ENCODE data around the gene OR2M7. TPM values are rescaled to one million over a fixed set of nuclear protein-coding genes. Genes with fewer than 3 reads are reported as not detected.

The OR2M7 gene, protein sequence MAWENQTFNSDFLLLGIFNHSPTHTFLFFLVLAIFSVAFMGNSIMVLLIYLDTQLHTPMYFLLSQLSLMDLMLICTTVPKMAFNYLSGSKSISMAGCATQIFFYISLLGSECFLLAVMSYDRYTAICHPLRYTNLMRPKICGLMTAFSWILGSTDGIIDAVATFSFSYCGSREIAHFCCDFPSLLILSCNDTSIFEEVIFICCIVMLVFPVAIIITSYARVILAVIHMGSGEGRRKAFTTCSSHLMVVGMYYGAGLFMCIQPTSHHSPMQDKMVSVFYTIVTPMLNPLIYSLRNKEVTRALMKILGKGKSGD
- total RNA-seq, result not detected in 2 replicates

DNA sequence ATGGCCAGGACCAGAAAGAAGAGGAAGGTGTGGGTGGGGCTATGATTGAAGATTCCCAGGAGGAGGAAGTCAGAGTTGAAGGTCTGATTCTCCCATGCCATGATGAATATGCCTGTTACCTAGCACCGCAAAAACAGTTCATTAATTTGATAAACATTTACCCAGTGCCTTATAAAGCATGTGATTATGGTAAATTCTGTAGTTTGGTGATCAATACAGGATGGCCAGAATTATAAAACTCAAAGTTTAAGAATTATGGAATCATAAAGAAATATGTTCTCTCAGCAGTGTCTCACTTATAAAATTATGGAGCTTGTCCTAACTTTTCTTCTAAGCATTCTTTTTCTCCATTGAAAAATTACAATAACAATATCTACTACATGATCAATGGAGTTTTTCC lies at the start of gene OR2M7:
TSS of gene OR2M7 (minus strand) at position 101 of the 400 bp plus-strand sequence. CDS start at position 101, 0 bp downstream.
- TF ChIP-seq, protein P1, sequence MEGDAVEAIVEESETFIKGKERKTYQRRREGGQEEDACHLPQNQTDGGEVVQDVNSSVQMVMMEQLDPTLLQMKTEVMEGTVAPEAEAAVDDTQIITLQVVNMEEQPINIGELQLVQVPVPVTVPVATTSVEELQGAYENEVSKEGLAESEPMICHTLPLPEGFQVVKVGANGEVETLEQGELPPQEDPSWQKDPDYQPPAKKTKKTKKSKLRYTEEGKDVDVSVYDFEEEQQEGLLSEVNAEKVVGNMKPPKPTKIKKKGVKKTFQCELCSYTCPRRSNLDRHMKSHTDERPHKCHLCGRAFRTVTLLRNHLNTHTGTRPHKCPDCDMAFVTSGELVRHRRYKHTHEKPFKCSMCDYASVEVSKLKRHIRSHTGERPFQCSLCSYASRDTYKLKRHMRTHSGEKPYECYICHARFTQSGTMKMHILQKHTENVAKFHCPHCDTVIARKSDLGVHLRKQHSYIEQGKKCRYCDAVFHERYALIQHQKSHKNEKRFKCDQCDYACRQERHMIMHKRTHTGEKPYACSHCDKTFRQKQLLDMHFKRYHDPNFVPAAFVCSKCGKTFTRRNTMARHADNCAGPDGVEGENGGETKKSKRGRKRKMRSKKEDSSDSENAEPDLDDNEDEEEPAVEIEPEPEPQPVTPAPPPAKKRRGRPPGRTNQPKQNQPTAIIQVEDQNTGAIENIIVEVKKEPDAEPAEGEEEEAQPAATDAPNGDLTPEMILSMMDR (IDR thresholded peaks at IDR 0.05; ENCODE audit: insufficient read depth, low read depth, low read length), result no peak
- no peak for DNase-seq (ENCODE audit: low read depth)
- no peak within 1 kb of the TSS for H3K4me3 ChIP-seq (ENCODE audit: low read depth, low read length)

DNA sequence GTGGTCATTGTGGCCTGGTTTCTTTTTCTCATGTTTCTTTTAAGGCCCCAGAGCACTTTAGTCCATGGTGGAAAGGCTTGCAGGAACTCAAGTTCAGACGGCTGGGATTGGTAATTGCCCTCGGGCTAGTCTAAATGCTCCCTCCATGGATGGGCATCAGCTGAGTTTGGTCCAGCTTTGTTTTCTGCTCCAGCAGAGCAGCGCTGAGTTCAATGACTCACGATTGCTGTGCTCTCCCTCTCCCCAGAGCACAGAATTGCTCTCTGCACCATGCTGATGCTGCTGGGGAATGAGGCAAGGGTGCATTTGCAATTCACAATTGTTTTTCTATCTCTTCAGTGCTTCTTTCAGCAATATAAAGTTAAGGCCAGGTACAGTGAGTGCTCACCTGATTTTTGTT lies 49.4 kb upstream of the OR2M7 start:
- TF ChIP-seq, protein P1 (IDR thresholded peaks at IDR 0.05; ENCODE audit: insufficient read depth, low read depth, low read length), result no peak
- H3K4me3 ChIP-seq (ENCODE audit: low read depth, low read length), result no peak overlapping the region
- DNase-seq (ENCODE audit: low read depth), result no peak

DNA sequence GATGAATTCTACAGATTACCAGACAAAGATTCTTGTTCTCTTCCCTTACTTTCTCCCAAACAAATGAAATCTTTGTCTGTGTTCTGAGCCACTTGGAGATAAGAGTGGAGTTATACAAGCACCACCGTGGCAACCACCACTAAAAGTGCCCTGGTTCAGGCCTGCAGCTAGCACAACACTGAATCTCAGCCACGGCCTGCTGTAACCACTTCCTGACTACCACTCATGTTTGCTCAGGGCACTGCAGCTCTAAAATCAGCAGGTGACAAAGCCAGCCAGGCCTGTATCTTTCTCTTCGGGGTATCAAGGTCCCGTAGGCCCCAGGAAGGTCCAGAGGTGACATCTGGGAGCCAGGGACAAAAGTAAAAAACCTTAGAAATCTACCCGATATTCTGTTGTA lies 48.0 kb upstream of the OR2M7 start:
- TF ChIP-seq, protein P1 (IDR thresholded peaks at IDR 0.05; ENCODE audit: insufficient read depth, low read depth, low read length), result no peak
- H3K4me3 ChIP-seq (ENCODE audit: low read depth, low read length), result no peak overlapping the region
- no peak for DNase-seq (ENCODE audit: low read depth)

DNA sequence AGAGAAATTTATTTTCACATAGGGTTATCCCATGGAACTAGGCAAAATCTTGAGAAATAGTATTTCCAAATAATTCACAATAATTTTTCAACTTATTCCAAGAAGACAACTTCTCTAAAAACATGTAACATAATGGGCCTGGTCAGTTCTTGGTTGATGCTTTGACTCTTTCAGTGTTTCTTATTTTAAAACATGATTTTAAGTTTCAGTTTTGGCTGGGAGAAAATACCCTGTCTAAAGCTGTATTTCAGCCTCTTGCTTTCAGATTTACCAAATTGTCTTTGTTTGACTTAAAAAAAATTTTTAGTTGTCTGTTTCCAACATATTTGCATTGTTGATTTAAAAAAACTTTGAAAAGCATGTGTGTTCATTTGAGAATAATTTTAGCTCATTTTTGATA lies 42.2 kb upstream of the OR2M7 start:
- H3K4me3 ChIP-seq (ENCODE audit: low read depth, low read length), result no peak overlapping the region
- DNase-seq (ENCODE audit: low read depth), result no peak
- TF ChIP-seq, protein P1 (IDR thresholded peaks at IDR 0.05; ENCODE audit: insufficient read depth, low read depth, low read length), result no peak

DNA sequence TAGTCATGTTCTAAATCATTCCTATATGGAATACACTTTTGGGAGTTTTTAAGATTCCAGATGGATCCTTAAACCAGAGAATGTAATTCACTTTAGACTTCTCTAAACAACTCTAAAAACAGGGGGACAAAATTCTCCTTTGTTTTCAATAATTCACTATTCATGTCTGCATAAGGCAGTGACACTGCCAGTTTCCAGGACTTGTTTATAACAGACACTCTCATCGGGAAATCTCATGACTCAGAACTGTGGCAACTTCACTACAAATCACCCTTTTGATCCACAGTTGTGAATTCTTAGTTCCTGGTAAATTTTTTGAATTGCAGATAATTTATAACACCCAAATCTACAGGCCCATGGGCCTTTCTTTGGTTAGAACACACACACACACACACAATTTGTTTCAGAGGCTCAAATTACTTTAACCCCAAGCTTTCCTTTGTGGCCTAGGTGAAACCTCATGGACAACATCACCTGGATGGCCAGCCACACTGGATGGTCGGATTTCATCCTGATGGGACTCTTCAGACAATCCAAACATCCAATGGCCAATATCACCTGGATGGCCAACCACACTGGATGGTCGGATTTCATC lies 36.9 kb upstream of the OR2M7 start, which contains the start of gene OR2T4:
TSS of gene OR2T4 (plus strand) at position 545 of the 595 bp plus-strand sequence. CDS start at position 545, 0 bp downstream.
- TF ChIP-seq, protein P1 (IDR thresholded peaks at IDR 0.05; ENCODE audit: insufficient read depth, low read depth, low read length), result no peak
- H3K4me3 ChIP-seq (ENCODE audit: low read depth, low read length), result no peak within 1 kb of the TSS
- DNase-seq (ENCODE audit: low read depth), result no peak

DNA sequence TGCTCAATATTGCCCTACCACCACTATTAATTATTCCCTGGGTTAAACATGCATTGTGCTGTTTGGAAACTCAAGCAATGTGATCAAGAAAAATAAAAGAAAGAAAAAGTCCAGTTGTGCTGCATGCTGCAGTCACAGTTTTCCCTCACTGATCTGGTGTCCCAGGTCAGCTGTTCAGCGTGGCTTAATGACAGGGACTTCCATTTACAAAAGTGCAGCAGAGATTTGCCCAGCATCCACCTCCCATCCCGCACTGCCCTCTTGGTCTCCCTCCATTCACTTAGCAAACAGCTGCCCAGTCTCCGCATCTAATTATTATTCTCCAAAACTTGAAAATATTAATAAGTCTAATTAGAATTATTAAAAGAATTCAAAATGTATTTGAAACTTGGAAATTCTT lies 35.0 kb upstream of the OR2M7 start:
- H3K4me3 ChIP-seq (ENCODE audit: low read depth, low read length), result no peak overlapping the region
- no peak for DNase-seq (ENCODE audit: low read depth)
- TF ChIP-seq, protein P1 (IDR thresholded peaks at IDR 0.05; ENCODE audit: insufficient read depth, low read depth, low read length), result no peak
